HG03460 (cell line): Measurements from ENCODE around the gene AAMP.
"Not testable (repeated sequence)": the region's sequence is repeated elsewhere in the genome, so short reads cannot be mapped to it uniquely, and the experiment has no call there.

Source experiments
- ATAC-seq: cut with Tn5 transposase; IDR thresholded peaks from one replicate; pipeline ENCODE4 v1.9.1; 2021; ENCODE audit not compliant: unreplicated experiment

The AAMP gene

DNA sequence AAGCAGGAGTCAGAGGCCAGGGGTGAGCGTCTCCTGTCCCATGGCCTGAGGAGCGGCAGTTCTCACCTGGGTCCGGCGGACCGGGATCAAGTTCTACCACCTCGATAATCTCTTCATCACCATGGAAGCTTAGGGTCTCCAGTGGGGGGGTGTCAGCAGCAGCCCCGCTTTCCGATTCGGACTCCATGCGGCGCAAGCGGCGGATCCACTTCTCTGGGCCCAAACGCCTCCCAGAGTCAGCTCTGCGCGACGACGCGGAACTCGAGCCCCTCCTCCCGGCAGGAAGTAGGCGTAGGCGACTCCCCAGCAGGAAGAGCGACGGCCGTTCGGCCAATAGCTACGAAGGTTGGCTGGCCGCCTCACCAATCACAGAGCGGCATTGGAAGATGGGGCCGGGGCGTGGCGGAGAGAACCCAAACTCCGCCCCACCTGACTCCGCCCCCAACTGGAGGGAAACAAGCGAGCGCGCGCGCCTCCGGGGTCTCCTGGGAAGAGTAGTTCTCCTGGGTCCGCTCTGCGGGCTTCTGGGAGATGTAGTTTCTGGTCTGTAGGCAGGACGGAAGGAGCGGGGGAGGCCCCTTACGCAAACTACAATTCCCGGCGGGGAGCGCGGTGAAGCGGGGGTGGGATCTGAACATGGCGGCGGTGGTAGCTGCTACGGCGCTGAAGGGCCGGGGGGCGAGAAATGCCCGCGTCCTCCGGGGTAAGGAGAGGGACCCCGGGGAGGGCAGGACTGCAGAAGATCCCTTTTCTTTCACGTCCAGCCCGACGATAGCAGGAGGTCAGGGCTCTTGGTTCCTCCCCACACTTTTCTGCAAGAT lies at the start of gene AAMP, which contains the start of gene PNKD:
AAMP (minus strand) TSS at position 238 of the 821 bp plus-strand sequence; CDS start at position 187, 51 bp downstream.
PNKD (plus strand) TSS at position 620 of the 821 bp plus-strand sequence; CDS start at position 637, 17 bp downstream.
- ATAC-seq, result peak; percentile 87

- ATAC-seq, result no peak
Observed at GRCh38 chr2:218318241-218318640, 48.3 kb upstream of the AAMP start.

DNA sequence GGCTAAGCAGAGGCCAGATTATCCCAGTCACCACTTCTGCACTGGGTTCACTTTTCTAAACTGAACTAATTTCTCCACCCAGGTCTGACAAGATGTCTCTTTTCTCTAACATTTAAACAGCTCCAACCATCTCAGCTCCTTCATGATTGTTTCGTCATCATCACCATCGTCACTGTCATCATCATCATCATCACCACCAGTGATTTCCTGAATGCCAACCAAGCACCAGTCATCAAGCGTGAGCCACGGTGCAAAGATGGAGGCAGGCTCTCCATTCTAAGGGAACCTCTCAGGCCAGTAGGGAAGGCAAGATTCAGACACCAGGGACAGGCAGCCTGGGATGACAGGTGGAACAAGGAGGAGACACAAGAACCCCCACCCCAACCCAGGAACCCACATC lies 47.9 kb upstream of the AAMP start:
- ATAC-seq, result no peak

- no peak for ATAC-seq
Observed at GRCh38 chr2:218317303-218317630, 47.3 kb upstream of the AAMP start.

DNA sequence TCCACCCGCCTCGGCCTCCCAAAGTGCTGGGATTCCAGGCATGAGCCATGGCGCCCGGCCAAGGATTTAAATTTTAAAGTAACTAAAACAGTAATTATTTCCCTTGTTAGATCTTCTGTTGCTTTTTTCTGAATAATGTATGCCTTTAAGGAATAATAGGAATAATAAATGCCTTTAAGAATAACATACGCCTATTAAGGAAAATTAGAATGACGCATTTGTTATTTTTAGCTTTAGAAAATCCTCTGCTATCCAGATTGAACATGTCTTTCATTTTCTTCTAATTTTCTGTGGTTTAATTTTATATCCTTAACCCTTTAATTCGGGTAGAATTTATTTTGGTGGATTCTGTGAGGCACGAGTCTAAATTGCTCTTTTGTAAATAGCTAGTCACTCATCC lies 45.5 kb upstream of the AAMP start:
- ATAC-seq, result no peak

GRCh38 chr2:218314764-218315163 lies 44.8 kb upstream of the AAMP start:
- not testable (repeated sequence) for ATAC-seq

DNA sequence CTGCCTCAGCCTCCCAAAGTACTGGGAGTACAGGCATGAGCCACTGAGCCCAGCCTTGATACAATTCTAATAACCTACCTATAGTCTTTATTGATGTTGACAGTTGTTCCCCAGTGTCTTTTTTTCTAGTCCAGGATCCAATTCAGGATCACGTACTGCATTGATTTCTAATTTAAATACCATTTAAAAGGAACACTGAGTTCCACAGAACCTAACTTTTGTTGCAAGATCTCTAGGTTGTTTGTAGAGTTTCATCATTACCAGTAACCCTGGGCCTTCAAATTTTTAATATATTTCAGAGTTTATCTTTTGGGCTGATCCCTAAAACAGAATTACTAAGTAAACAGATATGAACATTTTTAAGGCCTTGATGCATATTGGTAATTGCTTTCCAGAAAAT lies 43.4 kb upstream of the AAMP start:
- no peak for ATAC-seq

DNA sequence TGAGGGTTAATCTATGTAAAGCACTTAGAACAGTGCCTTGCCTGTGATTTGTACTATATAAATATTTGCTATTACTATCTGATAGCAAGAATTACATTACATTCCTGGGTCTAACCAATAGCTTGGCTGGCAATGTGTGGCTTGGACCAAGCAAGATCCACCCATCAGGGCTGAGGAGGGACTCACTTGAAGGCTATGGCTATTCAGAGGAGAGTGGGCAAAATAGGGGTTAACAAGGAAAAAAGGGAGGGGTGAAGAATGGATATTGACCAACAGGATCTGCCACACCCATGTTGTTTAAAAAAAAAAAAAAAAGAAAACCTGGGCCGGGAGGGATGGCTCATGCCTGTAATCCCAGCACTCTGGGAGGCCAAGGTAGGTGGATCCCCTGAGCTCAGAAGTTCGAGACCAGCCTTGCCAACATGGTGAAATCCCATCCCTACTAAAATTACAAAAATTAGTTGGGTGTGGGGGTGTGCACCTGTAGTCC lies 42.4 kb upstream of the AAMP start:
- no peak for ATAC-seq

DNA sequence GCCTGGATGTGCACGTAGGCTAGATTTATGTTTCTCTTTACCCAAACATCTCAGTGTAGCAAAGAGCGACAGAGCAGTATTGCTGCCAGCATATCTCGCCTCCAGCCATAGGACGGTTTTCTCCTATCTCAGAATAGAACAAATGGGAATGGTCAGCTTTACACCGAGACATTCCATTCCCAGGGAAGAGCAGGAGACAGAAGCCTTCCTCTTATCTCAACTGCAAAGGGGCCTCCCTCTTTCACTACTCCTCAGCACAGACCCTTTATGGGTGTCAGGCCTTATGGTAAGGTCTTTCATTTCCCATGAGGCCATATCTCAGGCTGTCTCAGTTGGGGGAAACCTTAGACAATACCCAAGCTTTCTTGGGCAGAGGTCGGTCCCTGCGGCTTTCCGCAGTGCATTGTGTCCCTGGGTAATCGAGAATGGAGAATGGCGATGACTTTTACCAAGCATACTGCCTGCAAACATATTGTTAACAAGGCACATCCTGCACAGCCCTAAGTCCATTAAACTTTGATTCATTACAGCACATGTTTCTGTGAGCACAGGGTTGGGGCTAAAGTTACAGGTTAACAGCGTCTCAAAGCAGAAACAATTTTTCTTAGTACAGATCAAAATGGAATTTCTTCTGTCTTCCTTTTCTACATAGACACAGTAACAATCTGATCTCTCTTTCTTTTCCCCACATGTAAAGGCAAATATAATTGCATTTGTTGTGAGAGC lies 41.8 kb upstream of the AAMP start:
- not testable (repeated sequence) for ATAC-seq

GRCh38 chr2:218310853-218311540 lies 41.1 kb upstream of the AAMP start:
- ATAC-seq, result no peak

- no peak for ATAC-seq
Observed at GRCh38 chr2:218307415-218308090, 37.6 kb upstream of the AAMP start.

- no peak for ATAC-seq
Observed at GRCh38 chr2:218306184-218306920, 36.4 kb upstream of the AAMP start.

- ATAC-seq, result no peak
Observed at GRCh38 chr2:218305383-218305782, 35.4 kb upstream of the AAMP start.

- ATAC-seq, result peak; percentile 90
Observed at GRCh38 chr2:218301176-218301819, 31.4 kb upstream of the AAMP start.

GRCh38 chr2:218300141-218300540 lies 30.2 kb upstream of the AAMP start:
- no peak for ATAC-seq

DNA sequence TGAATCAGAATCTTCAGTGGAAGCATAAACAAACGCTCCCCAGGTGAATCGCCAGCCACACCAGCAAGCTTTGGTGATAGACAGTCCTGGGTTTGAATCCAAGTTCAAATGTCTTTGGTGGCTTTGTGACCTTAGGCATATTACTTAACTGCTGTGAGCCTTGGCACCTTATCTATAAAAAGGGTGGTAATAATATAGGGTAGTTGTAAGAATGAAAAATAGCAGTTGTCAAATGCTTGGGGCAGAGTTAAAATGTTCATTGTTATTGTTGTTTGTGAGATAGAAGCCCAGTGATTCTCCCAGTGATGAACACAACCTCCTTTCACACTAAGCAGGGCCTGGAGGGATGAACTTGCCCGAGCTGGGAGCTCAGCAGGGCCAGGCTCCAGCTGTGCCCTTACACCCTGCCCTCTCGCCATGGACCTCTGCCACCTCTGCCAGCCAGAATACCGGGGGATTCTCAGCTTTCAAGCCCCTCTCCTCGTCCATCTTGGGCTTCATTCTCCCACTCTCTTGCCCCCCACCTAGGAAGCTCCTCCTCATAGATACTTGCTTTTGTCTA lies 28.5 kb upstream of the AAMP start:
- ATAC-seq, result no peak

GRCh38 chr2:218296847-218297246 lies 26.9 kb upstream of the AAMP start:
- no peak for ATAC-seq

DNA sequence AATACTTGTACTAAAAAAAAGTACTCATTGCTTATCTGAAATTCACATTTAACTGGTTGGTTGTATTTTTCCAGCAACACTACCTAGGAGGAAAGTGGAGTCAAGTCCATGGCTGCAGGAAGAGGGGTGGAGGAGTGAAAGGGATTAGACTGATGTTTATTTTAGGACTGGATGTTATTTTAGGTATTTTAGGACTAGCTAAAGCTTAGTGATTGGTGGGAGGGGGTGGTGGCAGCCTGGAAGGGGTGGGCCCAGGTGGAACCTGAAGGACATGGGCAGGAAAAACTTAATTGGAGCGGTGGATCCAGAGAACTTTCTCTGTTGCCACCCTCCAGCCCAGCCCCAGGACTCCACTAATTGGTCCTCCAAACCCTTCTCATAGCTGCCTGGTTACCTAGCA lies 26.3 kb upstream of the AAMP start:
- no peak for ATAC-seq

DNA sequence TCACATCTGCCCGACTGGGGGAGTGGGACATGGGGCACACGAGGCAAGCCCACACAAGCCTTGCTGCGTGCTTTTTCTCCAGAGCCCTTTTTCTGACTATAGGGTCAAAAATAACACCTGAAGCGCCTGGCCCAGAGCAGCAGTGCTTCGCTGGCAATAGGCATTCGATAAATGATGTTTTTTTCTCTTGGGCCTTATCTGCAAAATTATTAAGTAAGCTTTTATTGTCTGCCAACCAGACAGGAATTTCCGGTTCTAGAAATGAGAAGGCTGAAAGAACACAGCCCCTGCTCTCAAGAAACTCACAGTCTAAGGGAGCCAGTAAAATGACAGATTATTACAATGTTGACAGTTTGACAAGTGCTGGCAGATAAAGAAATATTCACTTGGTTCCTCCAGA lies 25.1 kb upstream of the AAMP start:
- ATAC-seq, result no peak
